GM12878 (cell line): Measurements from ENCODE around the gene PTPRD. TPM values are rescaled to one million over a fixed set of nuclear protein-coding genes. Genes with fewer than 3 reads are reported as not detected.

Experiments used
- ATAC-seq: fragments of 200-7000 bp; cut with Tn5 transposase; 3 replicates; pipeline ENCODE4 v1.9.1; 2020; ENCODE audit warnings: mild to moderate bottlenecking, moderate library complexity
- BruUV-seq: library from RNA; stranded (reverse); fragments of 400-500 nt; replicated peaks from 2 replicates; lab custom pipeline; 2021; lab: Mats Ljungman, UMichigan
- CTCF ChIA-PET: fragments of 300-600 bp; sonication (Branson Sonifier 250); formaldehyde crosslinking; extraction: SDS; loops from one replicate; lab custom pipeline; 2021; ENCODE audit warnings: inconsistent platforms; lab: Yijun Ruan, JAX
- POLR2A ChIA-PET: fragments of 350-600 bp; formaldehyde crosslinking; extraction: SDS; loops from one replicate; lab custom pipeline; 2021; ENCODE audit warnings: inconsistent platforms; lab: Charles Lee
- RAD21 ChIA-PET: fragments of 300-600 bp; sonication (Branson Sonifier 250); formaldehyde crosslinking; loops from one replicate; lab custom pipeline; 2023; ENCODE audit warnings: antibody characterized with exemption; ENCODE audit not compliant: unreplicated experiment; lab: Charles Lee
- SMC1A ChIA-PET: fragments of 300-600 bp; sonication (Branson Sonifier 250); formaldehyde crosslinking; loops from one replicate; lab custom pipeline; 2023; ENCODE audit not compliant: unreplicated experiment, uncharacterized antibody; lab: Charles Lee
- DNase-seq: peaks from one replicate; pipeline ENCODE4 v3.0.0-alpha.2; 2011; ENCODE audit warnings: low read depth, low spot score
- FAIRE-seq: peaks from 3 replicates; lab custom pipeline; 2011; peaks lifted over from hg19 to GRCh38; lab: Jason Lieb, UNC
- H2AFZ ChIP-seq: 2 replicates; pipeline ENCODE4 v1.6.0; 2011; ENCODE audit warnings: low read depth, low read length, control low read depth; ENCODE audit not compliant: control insufficient read depth
- H3K27ac ChIP-seq: 2 replicates; pipeline ENCODE4 v1.5.1; 2011; ENCODE audit warnings: control low read depth; ENCODE audit not compliant: control insufficient read depth, insufficient read depth
- H3K27me3 ChIP-seq, 2 experiments: replicated peaks in 1 of 2; 2 replicates each; pipeline versions ENCODE4 v1.6.0 to v1.6.1; 2011; ENCODE audit warnings: low read length in 1 of 2; ENCODE audit not compliant: control insufficient read depth in 2 of 2, insufficient read depth in 2 of 2
- H3K36me3 ChIP-seq, 2 experiments: 2 replicates each; pipeline ENCODE4 v1.5.1; 2011; ENCODE audit warnings: low read length in 1 of 2; ENCODE audit not compliant: control insufficient read depth in 2 of 2, insufficient read depth in 2 of 2
- H3K4me1 ChIP-seq: 2 replicates; pipeline ENCODE4 v1.6.1; 2011; ENCODE audit warnings: mild to moderate bottlenecking, low read length, moderate library complexity, mixed read lengths; ENCODE audit not compliant: control insufficient read depth, insufficient read depth
- H3K4me2 ChIP-seq: 2 replicates; pipeline ENCODE4 v1.6.0; 2011; ENCODE audit warnings: control low read depth; ENCODE audit not compliant: control insufficient read depth, insufficient read depth
- H3K4me3 ChIP-seq: fragments of 200-600 bp; sonication (generic); 2 replicates; pipeline ENCODE4 v1.5.1; 2016
- H3K79me2 ChIP-seq: 2 replicates; pipeline ENCODE4 v1.6.0; 2011; ENCODE audit warnings: low read length; ENCODE audit not compliant: control insufficient read depth, insufficient read depth
- H3K9ac ChIP-seq: 2 replicates; pipeline ENCODE4 v1.8.0; 2011; ENCODE audit warnings: low read length, control low read depth, mixed read lengths; ENCODE audit not compliant: control insufficient read depth, insufficient read depth
- H3K9me3 ChIP-seq: replicated peaks from 3 replicates; pipeline ENCODE4 v1.5.1; 2011; ENCODE audit warnings: mild to moderate bottlenecking, low read length; ENCODE audit not compliant: control insufficient read depth, insufficient read depth
- H4K20me1 ChIP-seq: 2 replicates; pipeline ENCODE4 v1.6.0; 2011; ENCODE audit not compliant: control insufficient read depth, insufficient read depth
- BCL11A ChIP-seq: IDR thresholded peaks from 2 replicates; pipeline ENCODE4 v1.6.1; 2011; ENCODE audit warnings: low read depth, low read length
- GATAD2B ChIP-seq: fragments of 450-650 bp; conservative IDR thresholded peaks from 2 replicates; pipeline ENCODE4 v1.6.1; 2017; ENCODE audit warnings: low read depth, mild to moderate bottlenecking, moderate library complexity
- JUNB ChIP-seq: IDR thresholded peaks from 2 replicates; pipeline ENCODE4 v1.6.1; 2016; ENCODE audit warnings: antibody characterized with exemption, mild to moderate bottlenecking
- USF1 ChIP-seq: IDR thresholded peaks from 2 replicates; pipeline ENCODE4 v1.6.1; 2011; ENCODE audit warnings: borderline replicate concordance, low read depth, mild to moderate bottlenecking, moderate library complexity, mixed read lengths, low read length; ENCODE audit not compliant: insufficient read depth; ENCODE audit errors: extremely low read length
- ZBTB11 ChIP-seq: fragments of 450-650 bp; formaldehyde crosslinking; IDR thresholded peaks from 2 replicates; pipeline ENCODE4 v1.5.0; 2022; ENCODE audit warnings: mild to moderate bottlenecking, missing genetic modification characterization
- ZBTB4 ChIP-seq: fragments of 450-650 bp; formaldehyde crosslinking; IDR thresholded peaks from 2 replicates; pipeline ENCODE4 v1.4.0; 2022; ENCODE audit warnings: mild to moderate bottlenecking, moderate library complexity
- ZNF384 ChIP-seq: IDR thresholded peaks from 2 replicates; pipeline ENCODE4 v1.6.1; 2012; ENCODE audit warnings: low read depth, mild to moderate bottlenecking, low read length, improper control_type of control experiment, borderline replicate concordance
- WGBS: methylation state at CpG from one replicate; pipeline ENCODE4 v1.1.6; 2016; ENCODE audit warnings: low lambda C conversion rate; ENCODE audit not compliant: insufficient replicate concordance, insufficient coverage; ENCODE audit errors: missing lambda C conversion rate; 5-methylcytosine and 5-hydroxymethylcytosine counted together
- in situ Hi-C: fragments of 300-500 bp; cut with MboI; formaldehyde crosslinking; loops from 9 replicates; pipeline ENCODE4 v1.14.3; 2018; ENCODE audit warnings: mixed read lengths
- intact Hi-C: fragments of 100-400 bp; cut with micrococcal nuclease; formaldehyde crosslinking; loops from one replicate; pipeline ENCODE4 v1.14.2; 2022; ENCODE audit not compliant: unreplicated experiment
- polyA plus RNA-seq, 11 experiments: library from polyadenylated mRNA; depleted of rRNA in 4 of 11; unstranded in 6 of 11; stranded (reverse) in 5 of 11; fragments of >200 nt; fragmentation: Nextera tagmentation in 4 of 11; fragmentation: Illumina TruSeq in 1 of 11; extraction: Ambion mirVana in 4 of 11; extraction: Trizol in 1 of 11; gene quantifications; 1 replicate in 1 of 11; 2 replicates in 10 of 11; pipeline versions ENCODE4 v1.2.1 to v1.2.3, GENCODE V29; 2011 to 2016; ENCODE audit warnings: inconsistent platforms in 2 of 11, missing spikeins in 2 of 11, low read depth in 1 of 11
- total RNA-seq, 4 experiments: library from RNA; depleted of rRNA in 3 of 4; stranded (reverse); fragments of >200 nt in 3 of 4; fragmentation: Illumina TruSeq in 1 of 4; extraction: Trizol in 1 of 4; gene quantifications; 2 replicates each; pipeline versions ENCODE4 v1.2.1 to v1.2.3, GENCODE V29; 2013 to 2021

The PTPRD gene
- total and polyA plus RNA-seq, 10 of the 15 experiments (the other 5 are each of a cell fraction or from before 2014, with no cell fraction given): under 0.01 to 0.05 (median 0.01) TPM; not detected in 7

- WGBS: 2% methylated on average over 2 of the region's 2 CpGs
- no peak overlapping the region for H3K4me2 ChIP-seq
- no peaks in the 10 kb centered on the region for H3K9me3 ChIP-seq
- no peaks in the 10 kb centered on the region for H3K79me2 ChIP-seq
- no peaks in the 10 kb centered on the region for H4K20me1 ChIP-seq
- no peak overlapping the region for H3K4me3 ChIP-seq
- no peaks in the 10 kb centered on the region for H3K36me3 ChIP-seq
- no peak for ATAC-seq
- DNase-seq: no peak
- TF ChIP-seq ZBTB4 (CRISPR knock-in tag) (no peak), ZBTB11 (no peak), JUNB (no peak), BCL11A (no peak), ZNF384 (no peak), GATAD2B (no peak), USF1 (no peak)
- CTCF ChIA-PET: no interaction called here
- SMC1A ChIA-PET: no interaction called here
- intact Hi-C loops (no loop called here), in situ Hi-C loops (no loop called here)
- no peak overlapping the region for H3K9ac ChIP-seq
- RAD21 ChIA-PET: no interaction called here
- no peaks in the 10 kb centered on the region for H3K4me1 ChIP-seq
- no peak overlapping the region for H2AFZ ChIP-seq
- no peaks in the 10 kb centered on the region for H3K27me3 ChIP-seq
- no peak overlapping the region for H3K27ac ChIP-seq
- FAIRE-seq: no peak
- no TSS peak for BruUV-seq
- POLR2A ChIA-PET: no interaction called here
Measured at GRCh38 chr9:8916771-8917170, 1696.0 kb downstream of the PTPRD start.
